Coronary artery (tissue), 2 donors: ENCODE data around the gene ZC2HC1C.

Experiments
- DNase-seq: peaks from one replicate; pipeline ENCODE4 v3.0.0-alpha.2; 2017; ENCODE audit warnings: low spot score
- H3K27ac ChIP-seq, 2 donors: fragments of 200-600 bp; sonication (generic); one replicate each; pipeline ENCODE4 v1.5.1; 2016 to 2019
- H3K4me3 ChIP-seq: fragments of 200-600 bp; sonication (generic); 2 replicates; pipeline ENCODE4 v1.5.1; 2016; ENCODE audit warnings: mild to moderate bottlenecking, moderate library complexity
- CTCF ChIP-seq: fragments of 200-600 bp; sonication (generic); IDR thresholded peaks from one replicate; pipeline ENCODE4 v1.5.1; 2019; ENCODE audit warnings: antibody characterized with exemption

ZC2HC1C gene

GRCh38 chr14:75032939-75033338, 36.5 kb upstream of the ZC2HC1C start:
- Histone ChIP-seq H3K4me3 (no peak overlapping the region), H3K27ac (no peak overlapping the region)
- DNase-seq = no peak
- no peak for TF ChIP-seq CTCF

DNA sequence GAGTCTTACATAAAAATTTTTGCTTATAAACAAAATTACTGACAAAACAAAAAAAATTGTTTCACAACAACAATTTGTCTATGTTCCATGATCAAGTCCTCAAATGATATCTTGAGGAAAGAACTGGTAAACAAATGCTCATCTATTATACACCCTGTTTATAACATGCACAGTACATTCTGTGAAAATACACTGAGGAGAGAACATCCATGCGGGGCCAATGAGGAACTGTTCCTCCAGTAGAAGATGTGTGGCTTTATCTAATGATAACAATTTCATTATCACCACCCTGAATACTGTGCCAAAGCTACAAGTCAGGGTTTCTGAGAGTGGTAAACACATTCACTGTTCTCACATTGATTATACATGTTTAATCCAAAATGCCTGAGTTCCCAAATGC, 28.9 kb upstream of the ZC2HC1C start:
- no peak for TF ChIP-seq CTCF
- Histone ChIP-seq H3K4me3 (no peak overlapping the region), H3K27ac (no peak overlapping the region)
- no peak for DNase-seq

DNA sequence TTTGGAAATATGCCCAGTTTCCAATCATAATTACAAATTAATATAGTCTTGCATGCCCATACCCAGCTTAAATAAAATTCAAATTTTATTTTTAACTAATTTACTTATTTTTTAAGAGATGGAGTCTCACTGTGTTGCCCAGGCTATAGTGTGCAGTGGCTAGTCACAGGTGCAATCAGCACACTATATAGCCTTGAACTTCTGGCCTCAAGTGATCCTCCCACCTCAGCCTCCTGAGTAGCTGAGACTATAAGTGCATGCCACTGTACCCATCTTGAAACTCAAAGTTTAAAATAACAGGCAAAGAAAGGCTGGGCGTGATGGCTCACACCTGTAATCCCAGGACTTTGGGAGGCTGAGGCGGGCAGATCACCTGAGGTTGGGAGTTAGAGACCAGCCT, 28.5 kb upstream of the ZC2HC1C start:
- Histone ChIP-seq H3K4me3 (no peak overlapping the region), H3K27ac (no peak overlapping the region)
- no peak for TF ChIP-seq CTCF
- DNase-seq = no peak

GRCh38 chr14:75041613-75042012, 27.8 kb upstream of the ZC2HC1C start:
- no peak for TF ChIP-seq CTCF
- no peak for DNase-seq
- Histone ChIP-seq H3K4me3 (no peak overlapping the region), H3K27ac (no peak overlapping the region)

DNA sequence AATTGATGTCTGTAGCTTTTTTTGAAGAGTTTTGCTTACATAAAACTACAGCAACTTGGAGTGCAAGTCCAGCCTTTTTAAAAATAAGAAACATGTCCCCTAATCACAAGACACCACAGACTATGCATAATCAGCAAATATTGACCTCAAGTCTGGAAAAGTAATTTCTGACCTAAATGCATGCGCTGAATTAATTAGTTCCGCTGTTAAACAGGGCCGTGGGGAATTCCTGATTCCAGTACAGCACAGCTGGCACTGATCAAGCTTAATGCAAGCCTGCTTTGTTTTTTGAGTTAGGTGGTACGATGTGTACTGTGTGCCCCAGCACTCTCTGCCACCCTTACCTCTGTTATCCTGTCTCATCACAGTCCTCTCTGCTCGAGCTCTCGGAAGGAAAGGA, 27.4 kb upstream of the ZC2HC1C start:
- no peak for DNase-seq
- TF ChIP-seq CTCF = no peak
- Histone ChIP-seq H3K4me3 (no peak overlapping the region), H3K27ac (no peak overlapping the region)

DNA sequence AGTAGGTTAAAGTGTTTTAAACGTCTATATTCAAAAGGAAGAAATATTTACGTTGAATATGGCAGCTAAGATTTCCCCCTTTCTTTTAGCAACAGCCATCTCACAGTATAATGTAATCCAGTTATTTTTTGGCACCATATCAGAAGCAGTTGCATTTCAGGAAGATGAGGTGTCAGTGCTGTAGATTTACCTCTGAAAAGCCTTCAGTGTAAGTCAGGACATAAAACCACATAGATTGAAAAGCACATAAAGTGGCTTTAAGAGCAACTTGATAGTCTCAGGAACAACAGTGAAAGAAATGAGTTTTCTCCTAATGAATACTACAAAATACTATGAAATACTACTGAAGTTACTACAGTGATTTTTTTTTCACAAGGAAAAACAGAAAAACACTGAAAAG, 25.1 kb upstream of the ZC2HC1C start:
- H3K4me3 ChIP-seq = no peak overlapping the region
- no peak for TF ChIP-seq CTCF
- no peak overlapping the region for H3K27ac ChIP-seq
- DNase-seq = no peak

GRCh38 chr14:75044752-75045151, 24.7 kb upstream of the ZC2HC1C start:
- Histone ChIP-seq H3K27ac (no peak overlapping the region), H3K4me3 (no peak overlapping the region)
- DNase-seq = no peak
- TF ChIP-seq CTCF = no peak
